Thyroid gland (tissue), 4 donors: ENCODE measurements around the gene SEMA4G. TPM values are rescaled to one million over a fixed set of nuclear protein-coding genes. Genes with fewer than 3 reads are reported as not detected.

ENCODE experiments used
- DNase-seq, 2 donors: peaks; one replicate each; pipeline ENCODE4 v3.0.0-alpha.2; 2019
- H3K27ac ChIP-seq, 3 donors: fragments of 200-600 bp; sonication (generic); 1 replicate in 2 of 3; 2 replicates in 1 of 3; pipeline ENCODE4 v1.5.1; 2016 to 2019; ENCODE audit warnings: mild to moderate bottlenecking in 1 of 3, moderate library complexity in 1 of 3
- H3K27me3 ChIP-seq: fragments of 200-600 bp; sonication (generic); one replicate; pipeline ENCODE4 v1.5.1; 2019
- H3K36me3 ChIP-seq, 2 donors: fragments of 200-600 bp; sonication (generic); one replicate each; pipeline ENCODE4 v1.5.1; 2016 to 2019
- H3K4me1 ChIP-seq, 2 donors: fragments of 200-600 bp; sonication (generic); one replicate each; pipeline ENCODE4 v1.5.1; 2017 to 2019
- H3K4me3 ChIP-seq, 3 donors: fragments of 200-600 bp; sonication (generic); replicated peaks in 1 of 3; 1 replicate in 2 of 3; 2 replicates in 1 of 3; pipeline ENCODE4 v1.5.1; 2016; ENCODE audit warnings: mild to moderate bottlenecking in 1 of 3
- H3K9me3 ChIP-seq: fragments of 200-600 bp; sonication (generic); one replicate; pipeline ENCODE4 v1.5.1; 2017
- POLR2A ChIP-seq, 2 donors: fragments of 450-650 bp; IDR thresholded peaks; one replicate each; pipeline ENCODE4 v1.6.1; 2017; ENCODE audit warnings: antibody characterized with exemption in 2 of 2, mild to moderate bottlenecking in 2 of 2, moderate library complexity in 1 of 2
- WGBS, 2 donors: methylation state at CpG; one replicate each; pipeline ENCODE4 v1.1.5; 2017; 5-methylcytosine and 5-hydroxymethylcytosine counted together
- intact Hi-C: fragments of 100-400 bp; cut with DNase I; formaldehyde crosslinking; loops from one replicate; pipeline ENCODE4 v1.15.1; 2023
- total RNA-seq, 4 donors: library from RNA; depleted of rRNA; stranded (reverse); fragments of >200 nt; gene quantifications; one replicate each; pipeline ENCODE4 v1.2.3, GENCODE V29; 2016
- TF ChIP-seq, protein P1 (sequence below), 6 experiments: fragments of 200-600 bp in 3 of 6; fragments of 450-650 bp in 3 of 6; sonication (generic) in 3 of 6; IDR thresholded peaks; one replicate each; pipeline ENCODE4 v1.5.1; 2016 to 2019; ENCODE audit warnings: antibody characterized with exemption in 6 of 6, mild to moderate bottlenecking in 2 of 6, inconsistent platforms in 1 of 6, moderate library complexity in 1 of 6

The SEMA4G gene
- total RNA-seq, 4 donors from 2014 or later = 8.7 to 13.3 (median 9.8) TPM

- no peaks in the 10 kb centered on the region for H3K9me3 ChIP-seq
- H3K4me1 ChIP-seq = peaks cover 14 to 28% of the 10 kb centered on the region in 2 donors
- peaks cover 0 to 4% of the 10 kb centered on the region in 2 donors for H3K36me3 ChIP-seq
- WGBS, 2 donors = 59 to 71% methylated on average over 1 of the region's 1 CpG
- no peak overlapping the region for H3K4me3 ChIP-seq
- peak overlapping the region; percentile 24 to 49 (median 42) for H3K27ac ChIP-seq
- intact Hi-C loops = no loop called here
- no peak for DNase-seq
- no peaks in the 10 kb centered on the region for H3K27me3 ChIP-seq
- TF ChIP-seq, protein P1, sequence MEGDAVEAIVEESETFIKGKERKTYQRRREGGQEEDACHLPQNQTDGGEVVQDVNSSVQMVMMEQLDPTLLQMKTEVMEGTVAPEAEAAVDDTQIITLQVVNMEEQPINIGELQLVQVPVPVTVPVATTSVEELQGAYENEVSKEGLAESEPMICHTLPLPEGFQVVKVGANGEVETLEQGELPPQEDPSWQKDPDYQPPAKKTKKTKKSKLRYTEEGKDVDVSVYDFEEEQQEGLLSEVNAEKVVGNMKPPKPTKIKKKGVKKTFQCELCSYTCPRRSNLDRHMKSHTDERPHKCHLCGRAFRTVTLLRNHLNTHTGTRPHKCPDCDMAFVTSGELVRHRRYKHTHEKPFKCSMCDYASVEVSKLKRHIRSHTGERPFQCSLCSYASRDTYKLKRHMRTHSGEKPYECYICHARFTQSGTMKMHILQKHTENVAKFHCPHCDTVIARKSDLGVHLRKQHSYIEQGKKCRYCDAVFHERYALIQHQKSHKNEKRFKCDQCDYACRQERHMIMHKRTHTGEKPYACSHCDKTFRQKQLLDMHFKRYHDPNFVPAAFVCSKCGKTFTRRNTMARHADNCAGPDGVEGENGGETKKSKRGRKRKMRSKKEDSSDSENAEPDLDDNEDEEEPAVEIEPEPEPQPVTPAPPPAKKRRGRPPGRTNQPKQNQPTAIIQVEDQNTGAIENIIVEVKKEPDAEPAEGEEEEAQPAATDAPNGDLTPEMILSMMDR (IDR thresholded peaks at IDR 0.05) = no peak
- no peak for TF ChIP-seq POLR2A (IDR thresholded peaks at IDR 0.05)
These were observed 5.5 kb upstream of the SEMA4G start for GRCh38 chr10:100963826-100964225.

- Histone ChIP-seq H3K36me3 (no peaks in the 10 kb centered on the region), H3K4me3 (no peak overlapping the region), H3K4me1 (peaks cover 23 to 39% of the 10 kb centered on the region in 2 donors), H3K27me3 (no peaks in the 10 kb centered on the region), H3K27ac (no peak overlapping the region), H3K9me3 (no peaks in the 10 kb centered on the region)
- WGBS, 2 donors = 72 to 95% methylated on average over 5 of the region's 5 CpGs
- intact Hi-C loops = no loop called here
- TF ChIP-seq POLR2A (IDR thresholded peaks at IDR 0.05) = no peak
- TF ChIP-seq, protein P1 (IDR thresholded peaks at IDR 0.05) = no peak
- no peak for DNase-seq
These were observed 3.5 kb upstream of the SEMA4G start for GRCh38 chr10:100965820-100966219.

DNA sequence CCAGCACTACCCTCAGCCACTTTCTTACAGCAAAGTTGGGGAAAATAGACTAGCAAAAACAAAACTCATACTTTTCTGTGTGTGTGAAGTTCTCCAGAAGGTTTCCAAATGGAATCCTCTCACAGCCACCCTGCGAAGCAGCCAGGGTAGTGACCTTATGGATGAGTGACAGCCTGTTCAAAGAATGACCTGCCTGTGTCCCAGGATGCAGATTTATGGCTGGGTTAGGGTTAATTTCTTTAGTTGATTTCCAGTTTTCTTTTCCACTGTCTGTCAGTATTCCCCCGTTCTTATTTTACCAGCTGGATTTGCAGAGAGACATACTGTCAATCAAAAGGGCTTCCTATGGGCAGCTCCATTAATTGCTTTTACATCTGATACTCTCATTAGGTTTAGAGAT is 2.4 kb upstream of the SEMA4G start:
- Histone ChIP-seq H3K4me1 (peaks cover 23 to 36% of the 10 kb centered on the region in 2 donors), H3K9me3 (no peaks in the 10 kb centered on the region), H3K27ac (no peak overlapping the region), H3K36me3 (no peaks in the 10 kb centered on the region), H3K4me3 (no peak overlapping the region), H3K27me3 (no peaks in the 10 kb centered on the region)
- DNase-seq = no peak
- intact Hi-C loops = no loop called here
- TF ChIP-seq POLR2A (IDR thresholded peaks at IDR 0.05) = no peak
- TF ChIP-seq, protein P1 (IDR thresholded peaks at IDR 0.05) = no peak
- 78 to 85% methylated on average over 2 of the region's 2 CpGs for WGBS, 2 donors

GRCh38 chr10:100967332-100967731 is 2.0 kb upstream of the SEMA4G start:
- Histone ChIP-seq H3K9me3 (no peaks in the 10 kb centered on the region), H3K4me3 (no peak overlapping the region), H3K4me1 (peaks cover 19 to 32% of the 10 kb centered on the region in 2 donors), H3K36me3 (no peaks in the 10 kb centered on the region), H3K27ac (no peak overlapping the region), H3K27me3 (no peaks in the 10 kb centered on the region)
- TF ChIP-seq, protein P1 (IDR thresholded peaks at IDR 0.05) = no peak
- no peak for TF ChIP-seq POLR2A (IDR thresholded peaks at IDR 0.05)
- 83 to 89% methylated on average over 2 of the region's 2 CpGs for WGBS, 2 donors
- DNase-seq = no peak
- intact Hi-C loops = no loop called here

DNA sequence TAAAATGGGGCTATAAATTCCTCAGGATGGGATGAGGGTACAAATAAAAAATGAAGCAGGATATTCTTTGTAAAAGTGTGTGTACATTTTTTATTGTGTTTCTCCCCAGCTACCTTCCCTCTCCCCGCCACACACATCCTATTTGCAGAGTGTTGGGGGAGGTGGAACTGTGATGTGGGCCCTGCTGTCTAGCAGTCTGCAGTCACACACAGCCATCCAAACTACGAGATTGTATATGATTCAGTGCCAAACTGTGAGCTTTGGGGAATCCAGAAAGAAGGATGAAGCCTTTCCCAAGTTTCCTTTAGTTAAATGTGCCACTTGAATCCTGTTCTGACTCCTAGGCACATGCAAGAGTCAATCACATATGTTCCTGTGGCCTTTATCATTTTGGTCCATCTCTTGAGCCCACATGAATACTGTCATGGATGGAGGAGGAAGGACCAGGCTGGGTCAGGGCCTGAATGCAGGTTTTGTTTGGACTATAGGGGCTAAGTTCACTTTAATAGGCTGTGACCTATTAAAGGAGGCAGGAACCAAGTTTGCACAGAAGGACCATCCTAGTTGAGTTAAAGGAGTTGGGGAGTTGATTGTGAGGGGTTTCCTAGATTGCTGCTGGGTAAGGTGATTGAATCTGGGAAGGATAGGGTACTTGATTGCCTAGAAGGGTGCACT is 1.1 kb upstream of the SEMA4G start:
- Histone ChIP-seq H3K27ac (no peak overlapping the region), H3K4me3 (no peak overlapping the region), H3K4me1 (peaks cover 15 to 28% of the 10 kb centered on the region in 2 donors), H3K36me3 (no peaks in the 10 kb centered on the region), H3K27me3 (no peaks in the 10 kb centered on the region), H3K9me3 (no peaks in the 10 kb centered on the region)
- TF ChIP-seq POLR2A (IDR thresholded peaks at IDR 0.05) = no peak
- TF ChIP-seq, protein P1 (IDR thresholded peaks at IDR 0.05) = no peak
- intact Hi-C loops = no loop called here
- DNase-seq = no peak
- 88 to 100% methylated on average over 2 of the region's 2 CpGs for WGBS, 2 donors
